ENCODE measurements around the gene ZMYM4.
"Not testable (repeated sequence)": the region's sequence is repeated elsewhere in the genome, so short reads cannot be mapped to it uniquely, and the experiment has no call there.

The ZMYM4 gene

DNA sequence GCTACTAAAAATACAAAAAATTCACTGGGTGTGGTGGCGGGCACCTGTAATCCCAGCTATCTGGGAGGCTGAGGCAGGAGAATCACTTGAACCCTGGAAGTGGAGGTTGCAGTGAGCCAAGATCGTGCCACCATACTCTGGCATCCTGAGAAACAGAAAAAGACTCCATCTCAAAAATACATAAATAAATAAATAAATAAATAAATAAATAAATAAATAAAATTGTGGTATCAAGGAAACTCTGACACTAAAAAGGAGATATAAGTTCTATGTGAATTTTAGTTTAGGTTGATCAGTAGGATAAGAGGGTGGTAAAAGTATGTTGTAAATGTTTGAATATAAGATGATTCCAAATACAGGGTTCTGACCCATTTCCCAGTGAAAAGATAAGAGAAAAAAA, 63.1 kb downstream of the ZMYM4 start:
- DNase-seq = not testable (repeated sequence)

DNA sequence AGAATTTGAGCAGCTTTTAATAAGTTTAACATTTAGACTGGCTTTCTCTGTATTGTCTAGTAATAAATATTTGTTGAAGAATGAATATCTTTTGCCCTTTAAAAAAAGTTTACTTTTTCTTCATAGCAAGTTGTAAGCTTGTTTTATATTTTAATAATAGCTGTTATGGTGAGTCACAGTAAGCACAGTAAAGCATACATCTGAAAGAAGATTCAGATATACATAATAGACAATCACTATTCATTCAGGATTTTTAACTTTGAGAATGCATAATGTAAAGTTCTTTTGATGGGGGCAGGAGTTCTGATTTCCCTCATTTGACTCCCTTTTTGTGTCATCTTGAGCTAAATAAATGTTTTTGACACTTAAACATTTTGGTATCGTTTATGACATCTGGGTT, 66.0 kb downstream of the ZMYM4 start:
- no peak for DNase-seq

DNA sequence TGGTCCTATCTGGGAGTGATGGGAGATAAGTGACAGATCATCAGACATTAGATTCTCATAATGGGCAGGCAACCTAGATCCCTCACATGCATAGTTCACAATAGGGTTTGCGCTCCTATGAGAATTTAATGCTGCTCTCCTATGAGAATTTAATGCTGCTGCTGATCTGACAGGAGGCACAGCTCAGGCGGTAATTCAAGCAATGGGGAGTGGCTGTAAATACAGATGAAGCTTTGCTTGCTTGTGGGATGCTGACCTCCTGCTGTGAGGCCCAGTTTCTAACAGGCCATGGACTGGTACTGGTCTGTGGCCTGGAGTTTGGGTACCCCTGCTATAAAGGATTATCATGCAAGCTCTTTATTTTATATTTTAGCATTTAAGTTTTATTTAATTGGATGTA, 72.0 kb downstream of the ZMYM4 start:
- no peak for DNase-seq

DNA sequence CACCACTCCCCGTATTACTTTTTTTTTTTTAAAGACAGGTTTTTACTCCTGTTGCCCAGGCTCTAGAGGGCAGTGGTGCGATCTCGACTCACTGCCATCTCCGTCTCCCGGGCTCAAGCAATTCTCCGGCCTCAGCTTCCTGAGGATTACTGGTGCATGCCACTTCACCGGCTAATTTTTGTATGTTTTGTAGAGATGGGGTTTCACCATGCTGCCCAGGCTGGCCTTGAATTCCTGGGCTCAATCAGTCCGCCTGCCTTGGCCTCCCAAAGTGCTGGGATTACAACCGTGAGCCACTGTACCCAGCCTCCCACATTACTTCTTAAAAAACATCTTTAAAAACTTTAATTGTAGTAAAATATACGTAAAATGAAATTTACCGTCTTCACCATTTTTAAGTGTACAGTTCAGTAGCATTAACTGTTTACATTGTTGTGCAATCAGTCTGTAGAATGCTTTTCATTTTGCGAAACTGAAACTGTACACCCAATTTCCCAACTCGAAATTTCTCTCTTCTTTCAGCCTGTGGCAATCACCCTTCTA, 77.0 kb downstream of the ZMYM4 start:
- DNase-seq = peak; percentile 55 to 66

DNA sequence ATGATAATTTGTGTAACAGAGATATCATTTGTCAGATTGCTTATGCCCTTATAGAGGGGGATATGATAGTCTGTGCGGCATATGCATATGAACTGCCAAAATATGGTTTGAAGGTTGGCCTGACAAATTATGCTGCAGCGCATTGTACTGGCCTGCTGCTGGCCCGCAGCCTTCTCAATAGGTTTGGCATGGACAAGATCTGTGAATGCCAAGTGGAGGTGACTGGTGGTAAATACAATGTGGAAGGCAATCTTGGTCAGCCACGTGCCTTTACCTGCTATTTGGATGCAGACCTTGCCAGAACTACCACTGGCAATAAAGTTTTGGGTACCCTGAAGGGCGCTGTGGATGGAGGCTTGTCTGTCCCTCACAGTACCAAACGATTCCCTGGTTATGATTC, 82.4 kb downstream of the ZMYM4 start:
- DNase-seq = no peak

DNA sequence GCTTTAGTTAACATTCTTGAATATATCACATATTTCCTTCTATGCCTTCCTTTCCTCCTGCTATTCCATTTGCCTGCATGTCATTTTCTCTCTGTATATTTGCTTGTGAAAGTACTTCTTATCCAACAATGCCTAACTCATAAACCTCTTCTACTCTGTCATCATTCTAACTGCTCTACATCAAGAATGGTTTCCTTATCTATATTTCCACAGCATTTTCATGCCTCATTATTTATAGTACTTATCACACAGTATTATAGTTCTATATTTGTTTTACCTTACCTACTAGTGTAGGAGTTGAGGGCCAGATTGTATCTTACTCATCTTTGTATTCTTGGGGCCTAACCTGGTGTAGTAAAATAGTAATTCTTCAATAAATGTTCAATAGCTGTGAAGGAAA, 91.5 kb downstream of the ZMYM4 start:
- no peak for DNase-seq

DNA sequence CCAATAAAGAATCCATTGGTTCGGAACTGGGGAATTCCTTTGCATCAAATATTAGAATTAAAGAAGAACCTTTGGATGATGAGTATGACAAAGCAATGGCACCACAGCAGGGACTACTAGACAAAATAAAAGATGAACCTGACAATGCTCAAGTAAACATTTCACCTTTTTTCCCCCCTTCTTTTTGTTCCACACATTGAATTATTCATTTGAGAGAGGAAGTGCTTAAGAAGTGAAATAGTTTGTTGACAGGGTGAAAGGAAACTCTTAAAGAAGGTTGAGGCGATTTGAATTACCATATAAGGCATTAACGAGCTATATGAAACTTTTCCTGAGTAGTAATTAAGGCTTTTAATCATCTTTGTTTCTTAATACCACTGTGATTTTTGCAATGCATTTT, 93.1 kb downstream of the ZMYM4 start:
- DNase-seq = no peak

DNA sequence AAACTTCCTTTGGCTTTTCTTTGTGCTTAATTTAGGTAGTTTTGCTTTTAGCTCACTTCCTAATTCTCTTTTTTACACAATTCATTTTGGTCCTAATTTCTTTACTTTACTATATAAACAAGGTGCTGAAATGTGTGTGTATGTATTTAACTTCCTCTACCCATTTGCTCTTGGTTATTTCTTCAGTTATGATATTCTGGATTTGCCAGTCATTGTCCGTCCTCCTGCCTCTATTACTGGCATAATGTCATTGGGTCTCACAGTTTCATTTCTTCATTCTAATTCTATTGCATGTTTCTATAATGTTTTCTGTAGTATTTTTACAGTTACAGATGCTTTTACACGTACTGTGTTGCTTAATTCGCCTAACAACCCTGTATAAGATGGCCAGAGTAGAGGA, 96.2 kb downstream of the ZMYM4 start:
- no peak for DNase-seq

DNA sequence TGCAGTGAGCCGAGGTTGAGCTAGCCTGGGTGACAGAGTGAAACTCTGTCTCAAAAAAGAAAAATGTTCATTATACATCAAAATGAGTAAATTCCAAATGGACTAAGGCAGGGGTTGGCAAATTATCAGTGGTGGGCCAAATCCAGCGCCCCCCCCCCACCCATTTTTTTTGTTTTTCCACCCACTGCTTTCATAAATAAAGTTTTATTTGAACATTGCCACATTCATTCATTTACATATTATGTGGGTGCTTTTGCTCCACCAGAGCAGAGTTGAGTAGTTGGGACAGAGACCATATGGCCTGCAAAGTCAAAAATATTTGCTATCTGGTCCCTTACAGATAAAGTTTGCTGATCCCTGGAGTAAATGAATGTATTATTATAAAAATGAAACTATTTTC, 99.4 kb downstream of the ZMYM4 start:
- no peak for DNase-seq

DNA sequence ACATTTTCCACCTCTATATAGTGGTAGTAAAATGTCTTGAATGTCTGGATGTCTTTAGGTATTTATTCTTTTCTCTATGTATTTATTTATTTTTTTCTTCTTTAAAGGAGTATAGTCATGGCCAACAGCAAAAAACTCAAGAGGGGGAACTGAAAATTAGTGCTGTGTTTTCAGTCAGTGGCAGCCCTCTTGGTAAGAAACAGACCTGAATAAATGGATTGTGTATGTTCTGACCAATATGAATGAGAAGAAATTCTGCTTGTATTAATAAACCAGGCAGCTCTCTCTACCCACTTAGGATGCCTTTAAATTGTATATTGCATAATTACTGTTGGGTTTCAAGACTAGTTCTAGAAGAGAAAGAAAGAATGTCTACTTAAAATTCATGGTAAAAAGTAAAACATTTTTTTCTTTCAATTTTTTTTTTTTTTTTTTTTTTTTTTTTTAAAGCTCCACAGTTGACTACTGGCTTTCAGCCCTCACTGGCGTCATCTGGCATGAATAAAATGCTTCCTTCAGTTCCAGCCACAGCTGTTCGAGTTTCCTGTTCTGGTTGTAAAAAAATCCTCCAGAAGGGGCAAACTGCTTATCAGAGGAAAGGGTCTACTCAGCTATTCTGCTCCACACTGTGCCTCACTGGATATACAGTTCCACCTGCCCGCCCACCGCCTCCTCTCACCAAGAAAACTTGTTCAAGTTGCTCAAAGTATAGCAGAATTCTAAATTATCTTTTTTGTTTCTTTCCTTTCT, 101.6 kb downstream of the ZMYM4 start:
- peak; percentile 95 to 96 for DNase-seq

DNA sequence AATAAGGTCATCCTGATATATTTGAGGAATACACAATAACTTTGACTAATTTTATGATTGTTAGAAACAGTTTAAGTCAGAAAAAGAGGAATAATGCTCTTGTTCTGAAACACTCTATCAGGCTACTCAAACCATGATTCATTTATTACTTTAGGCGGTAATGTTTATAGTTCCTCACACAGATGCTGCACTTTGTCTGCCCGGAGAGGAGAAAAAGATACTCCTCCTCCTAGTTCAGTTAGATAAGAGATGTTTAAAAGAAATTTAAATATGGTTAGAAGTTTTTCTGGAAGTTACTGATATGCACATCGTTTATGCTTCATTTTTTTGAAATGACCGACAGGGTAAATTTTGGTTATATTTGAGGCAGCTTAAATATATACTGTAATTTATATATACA, 103.0 kb downstream of the ZMYM4 start:
- DNase-seq = no peak

DNA sequence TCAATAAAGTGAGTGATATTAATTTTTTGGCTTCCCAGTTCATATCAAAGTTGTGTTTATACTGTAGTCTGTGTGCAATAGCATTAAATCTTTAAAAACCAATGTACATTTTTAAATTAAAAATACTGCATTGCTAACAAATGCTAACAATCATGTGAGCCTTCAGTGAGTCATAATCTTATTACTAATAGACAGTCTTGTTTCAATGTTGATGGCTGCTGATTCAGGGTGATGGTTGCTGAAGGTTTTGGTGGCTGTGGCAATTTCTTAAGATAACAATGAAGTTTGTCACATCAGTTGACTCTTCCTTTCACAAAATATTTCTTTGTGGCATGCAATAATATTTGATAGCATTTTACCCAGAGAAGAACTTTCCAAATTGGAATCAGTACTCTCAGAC, 109.0 kb downstream of the ZMYM4 start:
- no peak for DNase-seq

DNA sequence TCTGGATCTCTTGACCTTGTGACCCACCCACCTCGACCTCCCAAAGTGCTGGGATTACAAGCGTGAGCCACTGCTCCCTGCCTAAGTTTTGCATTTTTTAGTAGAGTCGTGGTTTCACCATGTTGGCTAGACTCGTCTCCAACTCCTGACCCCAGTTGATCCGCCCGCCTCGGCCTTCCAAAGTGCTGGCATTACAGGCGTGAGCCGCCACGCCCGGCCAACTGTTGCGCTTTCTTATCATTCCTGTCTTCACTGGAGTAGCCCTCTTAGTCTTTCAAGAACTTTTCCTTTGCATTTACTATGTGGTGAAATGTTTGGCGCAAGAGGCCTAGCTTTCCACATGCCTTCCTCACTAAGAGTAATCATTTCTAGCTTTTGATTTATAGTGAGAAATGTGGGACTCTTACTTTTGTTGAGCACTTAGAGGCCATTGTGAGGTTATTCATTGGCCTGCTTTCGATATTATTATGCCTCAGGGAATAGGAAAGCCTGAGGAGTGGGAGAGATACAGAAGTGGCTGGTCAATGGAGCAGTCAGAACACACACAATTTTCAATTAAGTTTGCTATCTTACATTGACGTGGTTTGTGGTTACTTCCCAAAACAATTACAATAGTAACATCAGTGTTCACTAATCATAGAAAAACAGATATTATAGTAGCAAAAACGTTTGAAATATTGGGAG, 111.0 kb downstream of the ZMYM4 start:
- no peak for DNase-seq

DNA sequence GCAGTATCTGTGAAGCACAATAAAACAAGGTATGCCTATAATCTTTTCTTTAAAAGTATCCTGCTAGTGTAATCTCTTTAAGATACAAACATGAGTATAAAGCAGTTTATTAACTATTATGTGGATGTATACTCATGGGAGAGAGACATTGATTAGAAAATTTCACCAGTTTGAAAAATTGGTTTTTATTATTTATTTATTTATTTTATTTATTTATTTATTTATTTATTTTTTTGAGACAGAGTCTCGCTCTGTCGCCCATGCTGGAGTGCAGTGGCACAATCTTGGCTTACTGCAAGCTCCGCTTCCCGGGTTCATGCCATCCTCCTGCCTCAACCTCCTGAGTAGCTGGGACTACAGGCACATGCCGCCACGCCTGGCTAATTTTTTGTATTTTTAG, 111.6 kb downstream of the ZMYM4 start:
- DNase-seq = not testable (repeated sequence)

DNA sequence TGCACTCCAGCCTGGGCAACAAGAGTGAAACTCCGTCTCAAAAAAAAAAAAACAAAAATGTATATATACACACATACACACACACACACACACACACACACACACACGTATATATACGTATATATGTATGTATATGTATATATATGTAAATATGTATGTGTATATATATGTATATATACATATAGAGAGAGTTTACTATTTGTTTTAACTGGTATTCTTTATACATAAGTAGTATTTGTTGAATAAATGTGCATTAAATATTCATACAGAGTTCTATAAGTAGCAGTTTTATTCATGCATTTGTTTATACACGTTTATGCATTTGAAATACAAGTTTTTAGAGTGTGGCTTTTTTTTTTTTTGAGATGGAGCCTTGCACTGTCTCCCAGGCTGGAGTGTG, 113.6 kb downstream of the ZMYM4 start:
- DNase-seq = no peak

DNA sequence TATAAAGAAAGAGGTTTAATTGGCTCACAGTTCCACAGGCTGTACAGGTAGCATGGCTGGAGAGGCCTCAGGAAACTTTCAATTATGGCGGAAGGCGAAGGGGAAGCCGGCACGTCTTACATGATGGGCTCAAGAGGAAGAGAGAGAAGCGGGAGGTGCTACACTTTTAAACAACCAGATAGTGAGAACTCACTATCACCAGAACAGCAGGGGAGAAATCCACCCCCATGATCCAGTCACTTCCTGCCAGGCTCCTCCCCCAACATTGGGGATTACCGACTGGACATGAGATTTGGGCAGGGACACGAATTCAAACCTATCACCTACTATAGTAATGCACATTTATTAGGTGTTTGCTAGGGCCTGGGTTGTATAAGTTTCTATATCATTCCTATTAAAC, 117.8 kb downstream of the ZMYM4 start:
- no peak for DNase-seq

DNA sequence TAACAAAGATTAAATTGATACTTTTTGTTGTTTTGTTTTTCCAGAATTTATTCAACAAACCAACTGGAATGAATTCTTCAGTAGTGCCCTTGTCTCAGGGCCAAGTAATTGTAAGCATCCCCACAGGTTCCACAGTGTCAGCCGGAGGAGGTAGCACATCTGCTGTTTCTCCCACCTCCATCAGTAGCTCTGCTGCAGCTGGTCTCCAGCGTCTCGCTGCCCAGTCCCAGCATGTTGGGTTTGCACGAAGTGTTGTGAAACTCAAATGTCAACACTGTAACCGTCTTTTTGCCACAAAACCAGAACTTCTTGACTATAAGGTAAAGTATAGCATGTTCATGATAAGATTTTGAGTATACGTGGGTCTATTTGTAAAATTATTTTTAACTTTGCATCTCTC, 118.5 kb downstream of the ZMYM4 start:
- DNase-seq = no peak

DNA sequence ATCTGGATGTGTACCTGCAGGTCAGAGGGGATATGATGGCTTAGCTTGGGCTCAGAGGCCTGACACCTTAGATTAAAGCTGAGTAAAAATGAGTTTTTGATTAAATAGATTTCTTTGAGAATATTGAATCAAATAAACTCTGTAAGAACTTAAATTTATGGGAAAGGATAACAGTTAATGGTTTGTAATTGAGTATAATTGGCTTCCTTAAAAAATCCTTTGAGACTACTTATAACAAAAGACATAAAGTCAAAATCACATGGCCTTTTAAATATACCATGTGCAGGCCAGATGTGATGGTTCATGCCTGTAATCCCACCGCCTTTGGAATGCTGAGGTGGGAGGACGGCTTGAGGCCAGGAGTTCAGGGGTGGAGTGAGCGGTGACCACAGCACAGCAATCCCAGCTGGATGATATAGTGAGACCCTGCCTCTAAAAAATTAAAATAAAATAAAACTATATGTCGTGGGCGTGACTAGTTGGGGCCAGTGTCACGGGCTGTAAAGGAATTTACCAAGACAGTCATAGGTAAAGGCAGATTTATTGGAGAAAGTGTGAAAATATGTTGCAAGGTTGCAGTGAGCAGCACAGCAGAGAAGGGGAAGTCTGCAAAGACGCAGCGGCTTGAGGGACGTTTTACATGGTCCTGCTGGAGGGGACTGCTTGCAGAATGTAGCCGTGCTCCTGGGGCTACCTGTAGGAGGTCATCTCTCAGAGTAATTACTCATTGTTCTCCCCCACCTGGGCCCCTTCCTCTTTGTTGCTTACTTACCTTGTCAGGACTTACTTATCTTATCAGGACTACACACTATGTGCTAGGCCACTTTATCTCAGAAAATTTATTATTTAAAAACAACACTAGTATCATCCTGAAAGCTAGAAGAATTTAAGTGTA, 122.3 kb downstream of the ZMYM4 start:
- no peak for DNase-seq

DNA sequence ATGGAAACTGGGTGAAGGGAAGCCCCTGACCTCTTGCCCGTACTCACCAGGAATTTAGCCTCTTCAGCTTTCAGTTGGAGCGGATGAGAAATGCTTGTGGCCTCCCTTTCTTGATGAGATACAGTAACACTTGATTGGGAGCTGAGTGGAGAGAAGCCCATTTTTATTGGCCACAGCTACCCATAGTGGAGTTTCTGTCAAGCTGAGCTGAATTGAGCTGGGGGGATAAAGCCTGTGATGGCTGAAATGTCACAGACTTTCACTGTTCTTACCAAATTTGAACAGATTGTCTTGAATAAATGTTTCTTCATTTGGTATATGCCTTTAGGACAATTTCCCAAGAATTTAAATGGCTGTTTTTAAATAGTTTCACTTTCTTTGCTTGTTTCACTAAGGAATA, 125.9 kb downstream of the ZMYM4 start:
- DNase-seq = no peak

DNA sequence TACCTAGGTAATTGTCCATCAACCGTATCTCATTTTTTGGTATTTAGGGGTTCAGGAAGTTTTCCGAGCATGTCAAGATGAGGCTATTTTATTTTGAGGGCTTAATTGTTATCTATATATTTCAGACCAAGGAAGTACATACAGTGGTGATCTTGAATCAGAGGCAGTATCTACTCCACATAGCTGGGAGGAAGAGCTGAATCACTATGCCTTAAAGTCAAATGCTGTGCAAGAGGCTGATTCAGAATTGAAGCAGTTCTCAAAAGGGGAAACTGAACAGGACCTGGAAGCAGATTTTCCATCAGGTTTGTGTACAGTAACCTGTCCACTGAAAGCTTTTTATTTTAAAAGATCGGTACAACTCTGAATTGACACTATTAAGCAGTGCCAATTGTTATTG, 130.2 kb downstream of the ZMYM4 start:
- no peak for DNase-seq

DNA sequence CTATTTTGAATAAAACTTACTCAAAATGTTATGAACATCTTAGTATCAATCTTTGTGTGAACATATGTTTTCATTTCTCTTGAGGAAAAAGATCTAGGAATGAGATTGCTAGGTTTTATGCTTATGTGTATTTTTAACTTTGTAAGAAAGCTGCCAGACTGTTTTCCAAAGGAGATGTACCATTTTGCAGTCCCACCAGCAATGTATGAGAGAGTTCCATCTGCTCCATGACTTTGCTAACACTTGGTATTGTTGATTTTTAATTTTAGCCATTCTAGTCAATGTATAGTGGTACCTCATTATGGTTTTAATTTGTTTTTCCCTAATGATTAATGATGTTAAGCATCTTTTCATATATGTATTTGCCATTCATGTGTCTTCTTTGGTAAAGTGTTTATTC, 132.5 kb downstream of the ZMYM4 start:
- DNase-seq = no peak

DNA sequence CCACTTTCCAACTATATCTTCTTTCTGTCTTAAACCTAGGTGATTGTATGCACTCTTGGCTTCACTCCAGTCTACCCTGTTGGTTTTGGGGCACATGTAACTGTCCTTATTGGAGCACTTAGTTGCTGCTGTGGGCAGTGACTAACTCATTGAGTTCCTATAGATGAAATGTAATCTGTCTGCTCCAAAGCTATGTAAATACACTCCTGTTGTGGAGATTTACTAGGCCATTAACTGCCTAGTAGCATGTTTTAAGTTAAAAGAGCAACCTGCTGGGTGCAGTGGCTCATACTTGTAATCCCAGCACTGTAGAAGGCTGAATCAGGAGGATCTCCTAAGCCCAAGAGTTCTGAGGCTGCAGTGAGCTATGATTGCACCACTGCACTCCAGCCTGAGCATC, 137.6 kb downstream of the ZMYM4 start:
- no peak for DNase-seq

DNA sequence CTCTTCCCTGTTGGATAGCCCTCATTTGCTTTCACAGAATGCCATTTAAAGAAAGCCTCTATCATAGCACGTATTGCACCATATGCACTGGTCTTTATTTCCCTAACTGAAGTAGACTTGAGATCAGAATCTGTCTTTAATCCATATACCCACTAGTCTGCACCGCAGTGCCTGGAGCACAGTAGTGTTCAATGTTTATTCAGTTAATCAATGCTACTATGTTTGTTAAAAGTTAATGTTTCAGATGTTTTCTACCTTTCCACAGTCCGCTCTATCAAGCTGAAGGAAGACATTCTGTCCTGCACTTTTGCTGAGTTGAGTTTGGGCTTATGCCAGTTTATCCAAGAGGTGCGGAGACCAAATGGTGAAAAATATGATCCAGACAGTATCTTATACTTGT, 139.2 kb downstream of the ZMYM4 start:
- no peak for DNase-seq

DNA sequence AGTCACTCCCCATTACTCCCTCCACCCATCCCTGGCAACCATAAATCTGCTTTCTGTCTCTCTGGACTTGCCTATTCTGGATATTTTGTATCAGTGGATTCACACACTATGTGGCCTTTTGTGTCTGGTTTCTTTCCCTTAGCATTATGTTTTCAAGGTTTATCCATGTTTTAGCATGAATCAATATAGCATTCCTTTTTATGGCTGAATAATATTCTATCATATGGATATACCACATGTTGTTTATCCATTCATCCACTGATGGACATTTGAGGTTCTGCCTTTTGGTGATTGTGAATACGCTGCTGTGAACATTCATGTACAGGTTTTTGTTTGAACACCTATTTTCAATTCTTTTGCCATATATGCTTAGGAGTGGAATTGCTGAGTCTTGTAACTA, 140.4 kb downstream of the ZMYM4 start:
- DNase-seq = no peak

All from Kasumi-1 (cell line).